ENCODE measurements around the gene RAB8B.

RAB8B gene

DNA sequence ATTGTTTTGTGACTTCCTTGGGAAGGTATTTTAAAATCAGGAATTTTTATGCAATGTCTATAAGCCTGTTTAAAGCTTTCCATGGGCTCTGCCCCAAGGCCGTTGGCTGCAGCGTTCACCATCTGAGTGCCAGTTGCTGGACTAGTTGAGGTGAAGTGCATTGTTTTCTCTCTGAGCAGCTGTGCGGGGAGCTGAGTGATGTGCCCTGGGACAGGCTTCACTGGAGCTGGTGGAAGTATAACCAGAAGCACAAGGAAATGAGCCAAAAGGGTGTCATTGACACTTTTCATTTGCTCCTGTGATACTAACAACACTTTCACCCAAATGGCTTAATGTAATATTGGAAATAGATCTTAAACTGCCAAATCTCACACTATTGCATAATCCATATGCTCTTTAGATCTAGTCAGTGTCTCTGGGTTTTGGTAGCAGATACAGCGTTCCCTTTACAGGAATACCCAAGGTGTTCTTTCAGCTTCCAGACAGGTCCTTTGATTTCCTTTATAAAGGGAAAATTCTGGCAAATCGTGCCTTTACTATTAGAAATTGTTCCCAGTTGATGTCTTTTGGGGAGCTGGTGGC lies 117.2 kb downstream of the RAB8B start:
- H3K4me3 ChIP-seq (ENCODE audit: low read length in 2 of 2): no peak overlapping the region
- no peak overlapping the region for H3K9ac ChIP-seq (ENCODE audit: low read depth, low read length, poor library complexity)
- DNase-seq (ENCODE audit: low spot score): no peak
- H2BK5ac ChIP-seq (ENCODE audit: low read length): no peak overlapping the region
- no peak overlapping the region for H2BK120ac ChIP-seq (ENCODE audit: low read depth, low read length)
- no peaks in the 10 kb centered on the region for H3K27me3 ChIP-seq (ENCODE audit: control insufficient read depth in 3 of 3, insufficient read depth in 3 of 3, low read depth in 1 of 3, low read length in 3 of 3)
- H4K91ac ChIP-seq (ENCODE audit: low read depth, low read length, poor library complexity): no peak overlapping the region
- H2BK15ac ChIP-seq (ENCODE audit: low read length): no peak overlapping the region
- no peaks in the 10 kb centered on the region for H3K36me3 ChIP-seq (replicated peaks in 1 of 2; ENCODE audit: control insufficient read depth in 2 of 2, insufficient read depth in 2 of 2, low read length in 2 of 2)
- H3K9me3 ChIP-seq (replicated peaks in 1 of 2; ENCODE audit: control insufficient read depth in 2 of 2, insufficient read depth in 1 of 2, low read depth in 1 of 2, low read length in 2 of 2): no peaks in the 10 kb centered on the region
- H3K79me1 ChIP-seq (ENCODE audit: low read depth, low read length): no peaks in the 10 kb centered on the region
- no peak overlapping the region for H2AFZ ChIP-seq (ENCODE audit: low read length)
- no peak overlapping the region for H3K14ac ChIP-seq (ENCODE audit: low read length)
- H2AK5ac ChIP-seq (ENCODE audit: low read depth, low read length): no peak overlapping the region
- peaks cover 2 to 5% of the 10 kb centered on the region in 2 donors for H3K4me1 ChIP-seq (ENCODE audit: control insufficient read depth in 2 of 2, insufficient read depth in 1 of 2, low read depth in 1 of 2, low read length in 2 of 2)
- H3K4me2 ChIP-seq (ENCODE audit: insufficient read depth, low read length, poor library complexity, severe bottlenecking): no peak overlapping the region
- H3K18ac ChIP-seq (ENCODE audit: low read length): no peak overlapping the region
- no peak overlapping the region for H4K8ac ChIP-seq (ENCODE audit: low read depth, low read length)
- H3K23ac ChIP-seq (ENCODE audit: low read depth, low read length, poor library complexity): no peak overlapping the region
- WGBS, 2 donors (ENCODE audit: extremely low coverage in 2 of 2, insufficient read length in 2 of 2, insufficient replicate concordance in 1 of 2): no CpG with 5 or more reads among the region's 5 CpGs
- no peak overlapping the region for H2BK12ac ChIP-seq (ENCODE audit: low read length)
- no peak overlapping the region for H3K4ac ChIP-seq (ENCODE audit: low read length)
- H3K27ac ChIP-seq (replicated peaks; ENCODE audit: low read length): no peak overlapping the region

DNA sequence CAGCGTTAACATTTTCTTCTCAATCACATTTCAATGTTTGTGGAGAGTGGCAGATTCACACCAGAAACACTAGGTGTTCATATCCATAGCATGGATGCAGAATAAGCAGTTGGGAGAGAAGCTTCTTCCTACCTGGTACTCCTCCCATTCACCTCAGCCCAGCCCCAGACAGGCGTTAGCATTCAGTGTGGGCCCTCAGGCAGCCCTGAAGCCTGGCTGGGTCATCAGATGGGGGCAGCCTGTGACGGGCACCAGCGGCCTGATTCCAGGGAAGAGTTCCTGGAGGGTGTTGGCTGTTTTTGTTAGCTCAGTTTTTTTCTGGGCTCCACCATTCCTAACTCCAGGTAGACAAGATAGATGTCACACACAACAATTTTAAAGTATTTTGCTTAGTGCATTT lies 119.1 kb downstream of the RAB8B start:
- no peak overlapping the region for H3K23ac ChIP-seq (ENCODE audit: low read depth, low read length, poor library complexity)
- no peak overlapping the region for H4K8ac ChIP-seq (ENCODE audit: low read depth, low read length)
- H2BK12ac ChIP-seq (ENCODE audit: low read length): no peak overlapping the region
- H3K9me3 ChIP-seq (replicated peaks in 1 of 2; ENCODE audit: control insufficient read depth in 2 of 2, insufficient read depth in 1 of 2, low read depth in 1 of 2, low read length in 2 of 2): no peaks in the 10 kb centered on the region
- H3K4me1 ChIP-seq (ENCODE audit: control insufficient read depth in 2 of 2, insufficient read depth in 1 of 2, low read depth in 1 of 2, low read length in 2 of 2): peaks cover 0 to 6% of the 10 kb centered on the region in 2 donors
- no peak overlapping the region for H3K4me3 ChIP-seq (ENCODE audit: low read length in 2 of 2)
- no peak overlapping the region for H3K9ac ChIP-seq (ENCODE audit: low read depth, low read length, poor library complexity)
- H2BK5ac ChIP-seq (ENCODE audit: low read length): no peak overlapping the region
- no peak overlapping the region for H3K4ac ChIP-seq (ENCODE audit: low read length)
- H3K14ac ChIP-seq (ENCODE audit: low read length): no peak overlapping the region
- H3K27me3 ChIP-seq (ENCODE audit: control insufficient read depth in 3 of 3, insufficient read depth in 3 of 3, low read depth in 1 of 3, low read length in 3 of 3): no peaks in the 10 kb centered on the region
- H2AFZ ChIP-seq (ENCODE audit: low read length): no peak overlapping the region
- no peaks in the 10 kb centered on the region for H3K36me3 ChIP-seq (replicated peaks in 1 of 2; ENCODE audit: control insufficient read depth in 2 of 2, insufficient read depth in 2 of 2, low read length in 2 of 2)
- no peak for DNase-seq (ENCODE audit: low spot score)
- H4K91ac ChIP-seq (ENCODE audit: low read depth, low read length, poor library complexity): no peak overlapping the region
- no peaks in the 10 kb centered on the region for H3K79me1 ChIP-seq (ENCODE audit: low read depth, low read length)
- H2AK5ac ChIP-seq (ENCODE audit: low read depth, low read length): no peak overlapping the region
- no peak overlapping the region for H2BK120ac ChIP-seq (ENCODE audit: low read depth, low read length)
- H2BK15ac ChIP-seq (ENCODE audit: low read length): no peak overlapping the region
- H3K4me2 ChIP-seq (ENCODE audit: insufficient read depth, low read length, poor library complexity, severe bottlenecking): no peak overlapping the region
- no peak overlapping the region for H3K27ac ChIP-seq (replicated peaks; ENCODE audit: low read length)
- WGBS, 2 donors (ENCODE audit: extremely low coverage in 2 of 2, insufficient read length in 2 of 2, insufficient replicate concordance in 1 of 2): no CpG with 5 or more reads among the region's 4 CpGs
- no peak overlapping the region for H3K18ac ChIP-seq (ENCODE audit: low read length)

DNA sequence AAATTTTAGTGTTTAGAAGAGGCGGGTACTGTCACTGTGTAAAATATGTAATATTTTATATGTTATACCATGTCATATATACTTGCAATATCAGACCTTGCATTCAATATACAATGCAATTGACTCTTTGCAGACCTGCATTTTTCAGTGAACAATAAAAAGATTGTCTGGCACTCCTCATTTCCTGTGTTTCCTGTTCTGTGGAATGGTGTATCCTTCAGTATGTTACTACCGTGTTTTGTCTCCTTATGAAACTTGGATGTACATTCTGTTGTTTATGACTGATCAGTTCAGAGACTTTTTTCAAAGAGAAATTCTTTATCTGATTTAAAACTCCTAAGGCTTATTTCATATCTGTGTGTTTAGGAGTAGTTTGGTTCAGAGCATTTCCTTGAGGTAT lies 119.5 kb downstream of the RAB8B start:
- no peak overlapping the region for H4K8ac ChIP-seq (ENCODE audit: low read depth, low read length)
- no peaks in the 10 kb centered on the region for H3K79me1 ChIP-seq (ENCODE audit: low read depth, low read length)
- H2AFZ ChIP-seq (ENCODE audit: low read length): peak overlapping the region; percentile 41
- no peak overlapping the region for H3K18ac ChIP-seq (ENCODE audit: low read length)
- no peak overlapping the region for H2BK120ac ChIP-seq (ENCODE audit: low read depth, low read length)
- H3K4me3 ChIP-seq (ENCODE audit: low read length in 2 of 2): no peak overlapping the region
- no peaks in the 10 kb centered on the region for H3K36me3 ChIP-seq (replicated peaks in 1 of 2; ENCODE audit: control insufficient read depth in 2 of 2, insufficient read depth in 2 of 2, low read length in 2 of 2)
- H3K23ac ChIP-seq (ENCODE audit: low read depth, low read length, poor library complexity): no peak overlapping the region
- H3K4ac ChIP-seq (ENCODE audit: low read length): no peak overlapping the region
- H2AK5ac ChIP-seq (ENCODE audit: low read depth, low read length): no peak overlapping the region
- H3K9me3 ChIP-seq (replicated peaks in 1 of 2; ENCODE audit: control insufficient read depth in 2 of 2, insufficient read depth in 1 of 2, low read depth in 1 of 2, low read length in 2 of 2): no peaks in the 10 kb centered on the region
- H3K4me1 ChIP-seq (ENCODE audit: control insufficient read depth in 2 of 2, insufficient read depth in 1 of 2, low read depth in 1 of 2, low read length in 2 of 2): peaks cover 0 to 6% of the 10 kb centered on the region in 2 donors
- no peak overlapping the region for H3K14ac ChIP-seq (ENCODE audit: low read length)
- H3K27me3 ChIP-seq (ENCODE audit: control insufficient read depth in 3 of 3, insufficient read depth in 3 of 3, low read depth in 1 of 3, low read length in 3 of 3): no peaks in the 10 kb centered on the region
- no peak overlapping the region for H3K27ac ChIP-seq (replicated peaks; ENCODE audit: low read length)
- no peak overlapping the region for H2BK5ac ChIP-seq (ENCODE audit: low read length)
- H3K9ac ChIP-seq (ENCODE audit: low read depth, low read length, poor library complexity): no peak overlapping the region
- no peak for DNase-seq (ENCODE audit: low spot score)
- no peak overlapping the region for H2BK12ac ChIP-seq (ENCODE audit: low read length)
- H3K4me2 ChIP-seq (ENCODE audit: insufficient read depth, low read length, poor library complexity, severe bottlenecking): no peak overlapping the region
- no peak overlapping the region for H4K91ac ChIP-seq (ENCODE audit: low read depth, low read length, poor library complexity)
- no CpG with 5 or more reads among the region's 2 CpGs for WGBS, 2 donors (ENCODE audit: extremely low coverage in 2 of 2, insufficient read length in 2 of 2, insufficient replicate concordance in 1 of 2)
- no peak overlapping the region for H2BK15ac ChIP-seq (ENCODE audit: low read length)

DNA sequence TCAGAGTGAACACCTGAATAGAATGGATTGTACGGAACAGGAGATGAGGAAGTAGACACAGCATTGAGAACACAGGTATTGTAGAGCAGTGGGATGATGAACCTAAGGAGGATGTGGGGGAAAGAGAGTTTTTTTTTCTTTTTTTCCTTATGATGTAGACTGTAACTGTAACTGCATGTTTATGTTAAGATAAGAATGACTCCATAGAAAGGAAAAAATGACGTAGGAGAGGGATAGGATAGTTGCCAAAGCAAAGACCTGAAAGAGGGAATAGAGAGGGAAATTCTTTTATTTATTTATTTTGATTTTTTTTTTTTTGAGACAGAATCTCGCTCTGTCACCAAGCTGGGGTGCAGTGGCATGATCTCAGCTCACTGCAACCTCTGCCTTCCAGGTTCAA lies 121.2 kb downstream of the RAB8B start:
- no peak overlapping the region for H2BK5ac ChIP-seq (ENCODE audit: low read length)
- no CpG with 5 or more reads among the region's 3 CpGs for WGBS, 2 donors (ENCODE audit: extremely low coverage in 2 of 2, insufficient read length in 2 of 2, insufficient replicate concordance in 1 of 2)

More for the DNA sequence above, 121.2 kb downstream of the RAB8B start:
- Histone ChIP-seq H3K14ac (ENCODE audit: low read length) (no peak overlapping the region), H3K23ac (ENCODE audit: low read depth, low read length, poor library complexity) (no peak overlapping the region), H3K4me2 (ENCODE audit: insufficient read depth, low read length, poor library complexity, severe bottlenecking) (no peak overlapping the region), H3K36me3 (replicated peaks in 1 of 2; ENCODE audit: control insufficient read depth in 2 of 2, insufficient read depth in 2 of 2, low read length in 2 of 2) (no peaks in the 10 kb centered on the region), H4K8ac (ENCODE audit: low read depth, low read length) (no peak overlapping the region), H4K91ac (ENCODE audit: low read depth, low read length, poor library complexity) (no peak overlapping the region), H3K27ac (replicated peaks; ENCODE audit: low read length) (no peak overlapping the region), H3K4me3 (ENCODE audit: low read length in 2 of 2) (no peak overlapping the region), H3K4me1 (ENCODE audit: control insufficient read depth in 2 of 2, insufficient read depth in 1 of 2, low read depth in 1 of 2, low read length in 2 of 2) (peaks cover 0 to 9% of the 10 kb centered on the region in 2 donors), H3K27me3 (ENCODE audit: control insufficient read depth in 3 of 3, insufficient read depth in 3 of 3, low read depth in 1 of 3, low read length in 3 of 3) (no peaks in the 10 kb centered on the region), H3K9me3 (replicated peaks in 1 of 2; ENCODE audit: control insufficient read depth in 2 of 2, insufficient read depth in 1 of 2, low read depth in 1 of 2, low read length in 2 of 2) (no peaks in the 10 kb centered on the region), H3K4ac (ENCODE audit: low read length) (no peak overlapping the region), H3K79me1 (ENCODE audit: low read depth, low read length) (no peaks in the 10 kb centered on the region), H3K18ac (ENCODE audit: low read length) (no peak overlapping the region), H2BK12ac (ENCODE audit: low read length) (no peak overlapping the region), H2AK5ac (ENCODE audit: low read depth, low read length) (no peak overlapping the region), H3K9ac (ENCODE audit: low read depth, low read length, poor library complexity) (no peak overlapping the region), H2BK120ac (ENCODE audit: low read depth, low read length) (no peak overlapping the region), H2BK15ac (ENCODE audit: low read length) (no peak overlapping the region), H2AFZ (ENCODE audit: low read length) (no peak overlapping the region)
- no peak for DNase-seq (ENCODE audit: low spot score)

Data from neuronal stem cell (in vitro differentiated cells).